ENCODE measurements around the gene CELA2B. TPM values are rescaled to one million over a fixed set of nuclear protein-coding genes. Genes with fewer than 3 reads are reported as not detected.
A peak's percentile ranks its signal among the peaks of the same experiment; 100 is the strongest.

The CELA2B gene
- total RNA-seq, 4 donors from 2014 or later = not detected

GRCh38 chr1:15501208-15502032, 25.5 kb downstream of the CELA2B start:
- no peak overlapping the region for H3K4me3 ChIP-seq
- no peaks in the 10 kb centered on the region for H3K9me3 ChIP-seq
- no peak for TF ChIP-seq POLR2AphosphoS5 (IDR thresholded peaks at IDR 0.05)
- TF ChIP-seq CTCF (IDR thresholded peaks at IDR 0.05) = peak; percentile 44 to 71 (median 58)
- peaks cover 31 to 76% (median 47%) of the 10 kb centered on the region in 4 donors for H3K36me3 ChIP-seq
- intact Hi-C loops (cut with DNase I) = no loop called here
- no peak for DNase-seq (ENCODE audit: extremely low spot score)
- WGBS = 58% methylated on average over 15 of the region's 17 CpGs
- no peak overlapping the region for H3K27ac ChIP-seq (replicated peaks in 1 of 4)
- H3K27me3 ChIP-seq = no peaks in the 10 kb centered on the region
- peaks cover 0 to 4% (median 0%) of the 10 kb centered on the region in 4 donors for H3K4me1 ChIP-seq

GRCh38 chr1:15504436-15504835, 28.5 kb downstream of the CELA2B start:
- H3K36me3 ChIP-seq = peaks cover 24 to 74% (median 52%) of the 10 kb centered on the region in 4 donors
- intact Hi-C loops (cut with DNase I) = no loop called here
- no peaks in the 10 kb centered on the region for H3K27me3 ChIP-seq
- no peak for TF ChIP-seq CTCF (IDR thresholded peaks at IDR 0.05)
- TF ChIP-seq POLR2AphosphoS5 (IDR thresholded peaks at IDR 0.05) = no peak
- TF ChIP-seq EP300 (IDR thresholded peaks at IDR 0.05) = no peak
- no peak for TF ChIP-seq POLR2A (IDR thresholded peaks at IDR 0.05; ENCODE audit: low read depth)
- no peak overlapping the region for H3K27ac ChIP-seq (replicated peaks in 1 of 4)
- no peak overlapping the region for H3K4me3 ChIP-seq
- peaks cover 0 to 7% (median 2%) of the 10 kb centered on the region in 4 donors for H3K4me1 ChIP-seq
- no peak for DNase-seq (ENCODE audit: extremely low spot score)
- no peaks in the 10 kb centered on the region for H3K9me3 ChIP-seq
- WGBS = 93% methylated on average over 3 of the region's 4 CpGs

- TF ChIP-seq CTCF (IDR thresholded peaks at IDR 0.05) = no peak
- TF ChIP-seq POLR2A (IDR thresholded peaks at IDR 0.05; ENCODE audit: low read depth) = no peak
- TF ChIP-seq POLR2AphosphoS5 (IDR thresholded peaks at IDR 0.05) = no peak
- no peak for TF ChIP-seq EP300 (IDR thresholded peaks at IDR 0.05)
- no peak for DNase-seq (ENCODE audit: extremely low spot score)
- Histone ChIP-seq H3K27me3 (no peaks in the 10 kb centered on the region), H3K4me1 (peaks cover 0 to 7% (median 2%) of the 10 kb centered on the region in 4 donors), H3K4me3 (no peak overlapping the region), H3K9me3 (no peaks in the 10 kb centered on the region), H3K36me3 (peaks cover 26 to 69% (median 48%) of the 10 kb centered on the region in 4 donors), H3K27ac (replicated peaks in 1 of 4) (no peak overlapping the region)
- 96% methylated on average over 11 of the region's 17 CpGs for WGBS
- intact Hi-C loops (cut with DNase I) = no loop called here
These were observed 30.9 kb downstream of the CELA2B start for GRCh38 chr1:15506831-15507230.

GRCh38 chr1:15507278-15507677, 31.4 kb downstream of the CELA2B start:
- Histone ChIP-seq H3K27me3 (no peaks in the 10 kb centered on the region), H3K36me3 (peaks cover 30 to 69% (median 50%) of the 10 kb centered on the region in 4 donors), H3K27ac (replicated peaks in 1 of 4) (no peak overlapping the region), H3K4me3 (no peak overlapping the region), H3K4me1 (peaks cover 0 to 7% (median 2%) of the 10 kb centered on the region in 4 donors), H3K9me3 (no peaks in the 10 kb centered on the region)
- intact Hi-C loops (cut with DNase I) = no loop called here
- no peak for DNase-seq (ENCODE audit: extremely low spot score)
- TF ChIP-seq EP300 (IDR thresholded peaks at IDR 0.05) (no peak), POLR2AphosphoS5 (IDR thresholded peaks at IDR 0.05) (no peak), POLR2A (IDR thresholded peaks at IDR 0.05; ENCODE audit: low read depth) (no peak), CTCF (IDR thresholded peaks at IDR 0.05) (no peak)
- 93% methylated on average over 5 of the region's 5 CpGs for WGBS

Data from esophagus muscularis mucosa (tissue), 4 donors.